GM21786 (cell line): Measurements from ENCODE around the gene NEURL1B.

Source experiments
- ATAC-seq: cut with Tn5 transposase; IDR thresholded peaks from one replicate; pipeline ENCODE4 v1.9.1; 2021; ENCODE audit not compliant: unreplicated experiment

Gene NEURL1B

GRCh38 chr5:172608773-172609172, 32.3 kb upstream of the NEURL1B start:
- no peak for ATAC-seq

DNA sequence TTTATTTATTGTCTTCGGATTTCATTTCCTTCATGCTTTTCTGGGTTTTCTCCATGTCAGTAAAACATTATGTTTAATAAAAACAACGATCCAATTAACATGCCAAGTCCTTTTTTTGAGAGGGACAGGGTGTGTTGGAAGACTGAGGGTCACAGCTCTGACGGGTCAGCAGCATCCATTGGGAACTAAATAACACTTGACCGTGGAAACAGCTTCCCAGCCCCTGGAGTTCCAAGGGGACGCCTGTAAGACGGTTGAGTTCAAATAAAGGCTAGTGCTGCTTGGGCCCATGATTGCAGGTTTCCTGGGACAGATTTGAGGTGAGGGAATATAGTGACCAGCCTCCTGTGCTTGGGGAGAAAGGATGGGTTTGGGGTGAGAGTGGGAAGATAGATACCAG, 30.4 kb upstream of the NEURL1B start:
- no peak for ATAC-seq

DNA sequence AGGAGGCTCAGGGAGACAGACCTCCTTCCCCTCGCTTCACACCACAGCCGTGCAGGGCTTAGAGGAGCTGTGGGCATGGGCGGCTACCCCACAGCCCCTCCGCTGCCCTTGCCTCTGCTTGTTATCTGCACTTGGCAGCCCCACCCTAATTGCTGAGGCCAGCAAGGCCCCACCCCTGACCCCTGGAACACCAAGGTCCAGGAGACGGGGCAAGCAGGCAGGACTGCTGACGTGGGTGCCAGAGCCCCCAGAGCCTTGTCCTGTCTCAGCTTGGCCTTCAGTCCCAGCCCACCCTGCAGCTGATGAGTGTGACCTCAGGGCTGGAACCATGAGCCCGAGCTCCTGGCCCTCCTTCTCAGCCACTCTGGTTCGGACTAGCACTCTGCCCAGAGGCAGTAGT, 29.1 kb upstream of the NEURL1B start:
- ATAC-seq = no peak

DNA sequence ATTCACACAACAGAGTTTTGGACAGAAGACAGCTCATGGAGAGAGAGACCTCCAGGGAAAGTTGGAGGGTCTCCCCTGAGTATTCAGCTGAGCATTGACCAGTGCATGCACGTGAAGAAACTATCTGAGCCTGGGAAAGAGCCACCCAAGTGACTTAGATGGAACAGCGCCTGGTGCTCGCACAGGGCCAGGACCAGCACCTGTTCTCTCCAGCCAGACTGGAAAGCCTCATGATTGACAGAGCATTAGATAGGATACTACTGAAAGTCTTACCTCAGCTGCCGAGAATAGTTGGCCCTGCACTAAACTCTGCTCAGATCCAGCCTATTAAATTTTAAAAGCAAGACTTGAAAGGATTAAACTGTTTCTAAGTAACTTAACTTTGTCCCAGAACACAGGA, 28.3 kb upstream of the NEURL1B start:
- no peak for ATAC-seq

DNA sequence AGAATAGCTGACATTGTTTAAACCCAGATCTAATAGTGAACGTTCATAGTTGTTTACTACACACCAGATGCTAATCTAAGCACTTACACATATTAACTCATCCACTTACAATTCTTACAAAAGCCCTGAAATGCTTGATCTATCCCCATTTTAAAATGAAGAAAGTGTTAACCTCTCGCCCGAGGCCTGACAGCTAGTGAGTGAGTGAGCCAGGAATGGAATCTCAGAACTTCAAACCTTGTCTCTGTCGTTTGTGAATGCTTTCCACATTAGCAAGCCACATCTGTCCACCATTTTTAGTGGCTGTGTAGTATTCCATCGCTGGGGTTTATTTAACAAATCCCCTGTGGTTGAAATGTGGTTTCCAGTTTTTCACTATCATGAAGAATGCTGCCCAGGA, 24.9 kb upstream of the NEURL1B start:
- no peak for ATAC-seq

- ATAC-seq = no peak
Observed at GRCh38 chr5:172616730-172617129, 24.3 kb upstream of the NEURL1B start.

GRCh38 chr5:172617817-172618216, 23.2 kb upstream of the NEURL1B start:
- ATAC-seq = no peak

DNA sequence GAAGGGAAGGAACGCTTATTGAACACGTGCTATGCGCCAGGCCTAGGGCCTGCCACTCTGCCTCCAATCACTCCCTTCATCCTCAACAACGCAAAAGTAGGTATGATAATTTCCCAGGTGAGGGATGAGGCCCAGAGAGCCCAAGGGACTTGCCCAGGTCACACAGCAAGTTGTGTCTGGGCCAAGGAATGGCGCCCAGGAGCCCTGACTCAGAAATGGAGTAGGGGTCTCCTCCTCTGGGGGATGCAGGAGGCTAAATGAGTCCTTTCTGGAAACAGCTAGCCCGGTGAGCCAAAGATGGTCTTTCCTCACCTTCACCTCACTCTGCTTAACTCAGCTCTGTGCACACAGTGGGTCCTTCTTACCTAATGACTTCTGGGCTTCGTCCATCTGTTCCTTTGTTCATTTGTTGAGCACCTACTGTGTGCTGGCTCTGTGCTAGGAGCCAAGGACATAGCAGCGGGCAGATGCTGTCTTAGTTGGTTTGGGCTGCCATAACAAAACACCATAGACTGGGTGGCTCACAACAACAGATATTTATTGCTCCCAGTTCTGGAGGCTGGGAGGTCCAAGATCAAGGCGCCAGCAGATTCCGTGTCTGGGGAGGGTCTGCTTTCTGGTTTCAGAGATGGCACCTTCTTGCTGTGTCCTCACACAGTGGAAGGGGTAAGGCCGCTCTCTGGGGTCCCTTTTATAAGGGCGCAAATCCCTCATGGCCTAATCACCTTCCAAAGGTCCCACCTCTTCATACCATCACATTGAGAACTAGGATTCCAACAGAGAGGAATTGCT, 22.3 kb upstream of the NEURL1B start:
- ATAC-seq = no peak

DNA sequence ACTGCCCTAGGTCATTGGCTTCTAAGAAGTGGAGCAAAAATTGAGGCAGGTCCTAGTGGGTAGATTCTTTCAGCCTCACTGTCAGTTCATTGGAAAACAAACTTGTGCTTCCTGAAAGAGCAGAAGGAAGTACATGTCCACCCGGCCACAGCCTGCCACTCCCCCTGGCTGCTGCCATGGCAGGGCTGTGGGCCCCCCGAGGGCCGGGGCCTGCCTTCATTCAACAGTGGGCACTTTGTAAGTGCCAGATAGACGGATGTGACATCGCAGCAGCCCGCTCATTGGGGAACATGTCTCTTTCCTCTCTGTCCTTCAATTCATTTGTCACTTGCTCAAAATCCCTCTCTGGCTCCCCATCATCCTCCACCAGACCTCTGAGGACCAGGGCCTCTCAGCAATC, 20.6 kb upstream of the NEURL1B start:
- no peak for ATAC-seq

DNA sequence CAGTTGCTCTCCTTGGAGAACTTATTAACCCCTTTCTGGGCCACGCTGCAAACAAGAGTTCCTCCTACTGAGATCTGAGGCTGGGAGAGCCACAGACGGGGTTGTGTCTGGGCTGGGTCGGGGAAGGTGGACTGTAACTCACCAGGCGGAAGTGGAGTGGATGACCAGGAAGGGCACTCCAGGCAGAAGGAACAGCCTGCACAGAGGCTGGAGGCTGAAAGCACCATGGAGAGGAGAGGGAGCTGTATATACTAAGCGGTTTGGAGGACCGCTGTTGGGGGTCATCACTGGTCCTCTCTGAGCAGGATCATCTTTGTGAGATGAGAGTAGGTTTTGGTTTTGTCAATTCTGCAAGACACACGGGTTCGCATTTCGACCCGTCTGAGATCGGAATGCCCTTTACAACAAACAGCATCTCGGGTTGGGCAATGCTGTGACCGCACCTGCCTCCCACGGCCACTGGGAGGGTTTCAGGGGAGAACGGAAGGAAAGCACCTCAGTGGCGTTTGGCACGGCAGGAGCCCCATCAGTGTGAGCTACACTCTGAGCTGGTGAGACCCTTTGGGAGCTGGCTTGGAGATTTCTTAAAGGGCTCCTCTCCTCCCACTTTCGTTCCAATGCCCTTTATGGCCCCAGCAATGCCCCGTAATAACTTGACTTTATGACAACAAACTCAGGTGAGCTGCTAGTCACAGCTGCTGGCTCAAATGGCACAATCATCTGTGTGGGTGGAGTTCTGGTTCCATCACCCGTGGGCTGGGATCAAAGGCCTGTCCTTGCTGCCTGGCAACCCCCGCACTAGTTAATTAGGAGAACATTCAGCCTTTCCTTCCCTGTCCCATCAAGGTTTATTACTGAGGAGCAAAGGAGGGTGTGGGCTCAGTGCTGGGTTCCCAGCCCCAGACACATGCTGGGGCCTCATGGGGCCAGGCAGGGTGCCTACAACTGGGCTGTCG, 18.7 kb upstream of the NEURL1B start:
- no peak for ATAC-seq

- ATAC-seq = no peak
Observed at GRCh38 chr5:172623313-172623980, 17.6 kb upstream of the NEURL1B start.

DNA sequence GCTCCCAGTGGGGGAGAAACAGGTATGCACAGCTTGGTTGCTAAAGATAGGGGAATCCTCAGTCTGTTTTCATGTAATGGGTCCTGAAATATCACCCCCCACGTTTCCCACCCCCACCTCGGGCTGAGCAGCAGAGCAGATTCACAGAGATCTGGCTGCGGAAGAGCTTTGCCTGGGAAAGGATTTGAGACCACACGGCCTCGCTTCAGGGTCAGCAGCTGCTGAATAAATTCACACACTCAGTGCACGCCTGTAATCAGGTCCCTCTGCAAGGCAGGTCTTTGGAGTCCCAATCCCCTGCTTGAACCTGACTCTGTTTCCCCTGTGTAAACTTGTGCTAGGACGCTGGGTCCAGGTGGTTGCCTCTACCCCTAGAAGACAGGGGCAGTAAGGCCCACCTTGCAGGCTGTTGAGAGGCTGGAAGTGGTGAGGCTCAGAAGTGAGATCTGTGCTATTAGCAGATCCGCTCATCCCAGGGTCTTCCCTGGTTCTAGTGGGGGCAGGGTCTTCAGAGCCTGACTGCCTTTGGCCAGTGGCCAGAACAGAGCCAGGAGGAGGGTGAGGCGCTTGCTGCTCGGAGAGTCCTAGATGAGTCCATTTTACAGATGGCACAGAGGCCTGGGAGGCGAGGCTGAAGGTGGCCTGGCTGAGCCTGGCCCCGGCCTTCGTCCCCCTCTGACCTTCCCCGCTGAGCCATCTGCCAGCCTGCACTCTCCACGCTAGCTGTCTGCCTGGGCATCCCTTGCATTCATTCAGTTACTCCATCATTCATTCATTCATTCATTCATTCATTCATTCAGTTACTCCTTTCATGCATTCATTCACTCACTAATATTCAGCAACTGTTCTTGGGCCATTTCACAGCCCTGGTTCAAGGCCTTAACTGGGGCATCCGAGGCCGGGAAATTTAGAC, 16.7 kb upstream of the NEURL1B start:
- no peak for ATAC-seq

- ATAC-seq = no peak
Observed at GRCh38 chr5:172624996-172625964, 15.8 kb upstream of the NEURL1B start.

DNA sequence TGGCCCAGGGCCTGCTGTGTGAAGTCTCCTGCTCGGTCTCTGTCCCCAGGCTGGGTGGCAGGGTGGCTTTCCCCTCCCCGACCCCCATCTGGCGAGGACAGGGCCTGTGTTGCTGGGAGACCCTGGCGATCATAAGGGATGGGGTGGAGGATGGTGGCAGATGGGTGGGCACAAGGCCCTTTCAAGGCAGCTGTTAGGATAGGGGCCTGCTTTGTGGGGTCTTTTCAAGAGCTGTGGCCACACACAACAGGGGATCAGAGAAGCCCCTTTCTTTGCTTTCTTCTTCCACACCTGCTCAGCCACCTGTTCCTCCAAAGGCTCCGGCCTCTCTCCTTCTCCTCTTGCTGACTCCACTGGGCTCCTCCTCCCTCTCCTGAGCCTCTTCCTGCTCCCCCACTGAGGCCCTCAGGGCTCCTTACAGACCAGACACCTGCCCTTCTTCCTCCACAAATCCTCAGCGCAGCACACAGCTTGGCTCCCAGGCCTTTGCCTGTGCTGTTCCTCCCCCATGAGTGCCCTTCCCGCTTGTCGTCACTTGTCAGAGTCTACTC, 15.0 kb upstream of the NEURL1B start:
- no peak for ATAC-seq

- no peak for ATAC-seq
Observed at GRCh38 chr5:172630082-172630481, 11.0 kb upstream of the NEURL1B start.

DNA sequence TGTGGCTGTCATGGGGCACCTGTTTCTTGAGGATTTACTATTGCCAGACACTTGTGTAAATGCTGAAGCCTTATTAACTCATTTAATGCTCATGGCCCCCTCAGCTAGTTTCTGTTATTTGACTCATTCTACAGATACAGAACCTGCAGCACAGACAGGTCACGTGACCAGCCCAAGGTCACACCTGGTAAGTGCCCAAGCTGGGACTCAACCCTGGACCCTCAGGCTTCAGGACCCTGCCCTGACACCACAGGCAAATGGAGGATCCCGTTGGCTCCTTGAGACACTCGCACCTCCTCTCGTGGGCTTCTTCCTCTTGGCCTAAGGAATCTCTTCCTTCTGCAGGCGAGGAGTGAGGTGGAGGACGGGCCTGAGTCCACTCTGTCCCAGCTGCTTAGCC, 10.6 kb upstream of the NEURL1B start:
- ATAC-seq = no peak

DNA sequence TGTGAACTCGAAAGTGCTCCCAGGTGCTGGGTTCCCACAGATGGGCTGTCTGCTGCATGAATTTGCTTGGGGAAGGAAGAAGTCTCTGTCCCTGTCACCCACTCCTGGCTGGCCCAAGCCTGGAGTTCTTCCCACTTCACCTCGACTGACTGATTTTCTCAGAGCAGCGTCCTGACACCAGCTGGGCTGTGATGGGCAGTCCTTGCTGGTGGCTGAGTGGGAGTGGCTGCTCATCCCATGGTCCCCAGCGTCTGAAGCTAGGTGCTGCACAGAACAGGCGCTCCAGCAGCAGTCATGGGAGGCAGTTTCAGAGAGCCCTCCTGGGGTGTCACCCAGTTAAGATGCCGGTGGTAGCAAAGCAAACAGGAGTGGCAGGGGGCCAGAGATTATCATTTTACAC, 10.1 kb upstream of the NEURL1B start:
- ATAC-seq = no peak

GRCh38 chr5:172632346-172633092, 8.5 kb upstream of the NEURL1B start:
- no peak for ATAC-seq
